Panc1 (cell line): ENCODE results near the gene GRP. TPM values are rescaled to one million over a fixed set of nuclear protein-coding genes. Genes with fewer than 3 reads are reported as not detected.

Experiments used
- ATAC-seq: fragments of 200-7000 bp; cut with Tn5 transposase; 2 replicates; pipeline ENCODE4 v1.9.1; 2020; ENCODE audit warnings: mild to moderate bottlenecking, moderate library complexity
- BruUV-seq: library from RNA; stranded (reverse); fragments of 400-500 nt; replicated peaks from 2 replicates; lab custom pipeline; 2021; lab: Mats Ljungman, UMichigan
- CTCF ChIA-PET: fragments of 300-600 bp; sonication (Branson Sonifier 250); formaldehyde crosslinking; loops from one replicate; lab custom pipeline; 2022; ENCODE audit warnings: antibody characterized with exemption; lab: Charles Lee
- POLR2A ChIA-PET: fragments of 300-600 bp; sonication (Branson Sonifier 250); formaldehyde crosslinking; loops from one replicate; lab custom pipeline; 2022; ENCODE audit warnings: antibody characterized with exemption; lab: Charles Lee
- DNase-seq: peaks from one replicate; pipeline ENCODE4 v3.0.0-alpha.2; 2010; ENCODE audit warnings: low read depth, low spot score
- H3K27ac ChIP-seq: 2 replicates; pipeline ENCODE4 v1.5.1; 2011; ENCODE audit warnings: mild to moderate bottlenecking, low read length, inconsistent platforms
- H3K27me3 ChIP-seq: fragments of 200-500 bp; sonication (Bioruptor generic); 2 replicates; pipeline ENCODE4 v1.6.0; 2014; ENCODE audit warnings: low read length, inconsistent platforms; ENCODE audit not compliant: control insufficient read depth, insufficient read depth
- H3K36me3 ChIP-seq: fragments of 200-500 bp; sonication (Bioruptor generic); 2 replicates; pipeline ENCODE4 v1.5.1; 2014; ENCODE audit warnings: inconsistent platforms, mild to moderate bottlenecking, low read length, moderate library complexity; ENCODE audit not compliant: control insufficient read depth, insufficient read depth
- H3K4me1 ChIP-seq: 2 replicates; pipeline ENCODE4 v1.5.1; 2011; ENCODE audit warnings: inconsistent platforms, mild to moderate bottlenecking, low read length, moderate library complexity; ENCODE audit not compliant: control insufficient read depth, insufficient read depth
- H3K4me3 ChIP-seq, 2 experiments: 2 replicates each; pipeline ENCODE4 v1.5.1; 2011 to 2012; ENCODE audit warnings: low read depth in 2 of 2, low read length in 2 of 2, mild to moderate bottlenecking in 2 of 2, inconsistent platforms in 1 of 2, moderate library complexity in 1 of 2
- H3K9me3 ChIP-seq: fragments of 200-500 bp; sonication (Bioruptor generic); 2 replicates; pipeline ENCODE4 v1.5.1; 2014; ENCODE audit warnings: low read depth, mild to moderate bottlenecking, inconsistent platforms, low read length, moderate library complexity; ENCODE audit not compliant: control insufficient read depth, insufficient read depth
- POLR2AphosphoS5 ChIP-seq: IDR thresholded peaks from 2 replicates; pipeline ENCODE4 v1.6.1; 2012; ENCODE audit warnings: mild to moderate bottlenecking, low read depth, low read length, moderate library complexity
- SIN3A ChIP-seq: IDR thresholded peaks from 2 replicates; pipeline ENCODE4 v1.6.1; 2012; ENCODE audit warnings: low read depth, mild to moderate bottlenecking, low read length, moderate library complexity, borderline replicate concordance; ENCODE audit not compliant: insufficient read depth
- TCF7L2 ChIP-seq: IDR thresholded peaks from 2 replicates; pipeline ENCODE4 v1.6.1; 2011; ENCODE audit warnings: mild to moderate bottlenecking, low read depth, low read length, inconsistent platforms
- in situ Hi-C: cut with HindIII; loops from 2 replicates; pipeline ENCODE4 v1.10.0; 2016; ENCODE audit warnings: low sequenced_read_pairs, low pct_unique_long_range_greater_than_20kb
- intact Hi-C: fragments of 100-400 bp; cut with micrococcal nuclease; formaldehyde crosslinking; loops from one replicate; pipeline ENCODE4 v1.10.0; 2022; ENCODE audit not compliant: unreplicated experiment
- total RNA-seq: library from RNA; stranded (reverse); gene quantifications from one replicate; pipeline ENCODE4 v1.2.1, GENCODE V29; 2021; ENCODE audit not compliant: unreplicated experiment
- TF ChIP-seq, protein P1 (sequence below), 2 experiments: IDR thresholded peaks; 2 replicates each; pipeline ENCODE4 v1.6.1; 2011 to 2012; ENCODE audit warnings: low read depth in 2 of 2, control low read depth in 1 of 2, low read length in 1 of 2, mild to moderate bottlenecking in 1 of 2, moderate library complexity in 1 of 2; ENCODE audit not compliant: insufficient read depth in 1 of 2
- TF ChIP-seq, protein P2 (sequence below): fragments of 450-650 bp; IDR thresholded peaks from 2 replicates; pipeline ENCODE4 v1.5.1; 2017; ENCODE audit warnings: mild to moderate bottlenecking

Gene GRP
- total RNA-seq, 1 experiment from 2014 or later, result not detected

DNA sequence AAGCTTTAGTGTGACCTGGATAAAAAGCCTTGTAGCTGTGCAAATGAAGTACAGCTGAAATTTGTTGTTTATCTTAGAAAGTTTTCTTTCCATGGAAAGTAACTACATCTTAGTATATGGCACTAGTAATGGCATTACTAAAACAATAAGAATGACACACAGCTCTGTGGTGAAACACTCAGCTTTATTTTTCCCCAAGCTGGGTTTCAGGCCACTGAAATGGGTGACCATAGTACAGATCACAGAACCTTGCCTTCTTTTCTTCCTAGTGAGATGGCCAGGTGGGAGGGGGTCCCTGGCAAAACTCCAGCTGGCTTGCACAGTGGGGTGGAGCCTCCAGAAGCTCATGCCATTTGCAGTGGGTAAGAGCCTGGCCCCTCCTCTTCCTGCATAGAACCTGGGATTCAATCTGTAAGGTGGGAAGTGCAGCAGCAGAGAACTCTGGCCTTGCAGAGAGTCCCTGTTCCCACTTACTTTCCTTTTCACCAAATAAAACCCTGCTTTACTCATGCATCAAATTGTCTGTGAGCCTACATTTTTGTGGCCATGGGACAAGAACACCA lies 17.6 kb upstream of the GRP start:
- DNase-seq (no peak), ATAC-seq (no peak)
- Histone ChIP-seq H3K4me1 (no peaks in the 10 kb centered on the region), H3K4me3 (no peak overlapping the region), H3K27ac (no peak overlapping the region), H3K36me3 (no peaks in the 10 kb centered on the region), H3K27me3 (no peaks in the 10 kb centered on the region; the same call in 1 of the 2 replicates), H3K9me3 (no peaks in the 10 kb centered on the region)
- no TSS peak for BruUV-seq
- in situ Hi-C loops, result no loop called here
- ChIA-PET POLR2A (no interaction called here), CTCF (no interaction called here)
- intact Hi-C loops, result no loop called here
- TF ChIP-seq, protein P1, sequence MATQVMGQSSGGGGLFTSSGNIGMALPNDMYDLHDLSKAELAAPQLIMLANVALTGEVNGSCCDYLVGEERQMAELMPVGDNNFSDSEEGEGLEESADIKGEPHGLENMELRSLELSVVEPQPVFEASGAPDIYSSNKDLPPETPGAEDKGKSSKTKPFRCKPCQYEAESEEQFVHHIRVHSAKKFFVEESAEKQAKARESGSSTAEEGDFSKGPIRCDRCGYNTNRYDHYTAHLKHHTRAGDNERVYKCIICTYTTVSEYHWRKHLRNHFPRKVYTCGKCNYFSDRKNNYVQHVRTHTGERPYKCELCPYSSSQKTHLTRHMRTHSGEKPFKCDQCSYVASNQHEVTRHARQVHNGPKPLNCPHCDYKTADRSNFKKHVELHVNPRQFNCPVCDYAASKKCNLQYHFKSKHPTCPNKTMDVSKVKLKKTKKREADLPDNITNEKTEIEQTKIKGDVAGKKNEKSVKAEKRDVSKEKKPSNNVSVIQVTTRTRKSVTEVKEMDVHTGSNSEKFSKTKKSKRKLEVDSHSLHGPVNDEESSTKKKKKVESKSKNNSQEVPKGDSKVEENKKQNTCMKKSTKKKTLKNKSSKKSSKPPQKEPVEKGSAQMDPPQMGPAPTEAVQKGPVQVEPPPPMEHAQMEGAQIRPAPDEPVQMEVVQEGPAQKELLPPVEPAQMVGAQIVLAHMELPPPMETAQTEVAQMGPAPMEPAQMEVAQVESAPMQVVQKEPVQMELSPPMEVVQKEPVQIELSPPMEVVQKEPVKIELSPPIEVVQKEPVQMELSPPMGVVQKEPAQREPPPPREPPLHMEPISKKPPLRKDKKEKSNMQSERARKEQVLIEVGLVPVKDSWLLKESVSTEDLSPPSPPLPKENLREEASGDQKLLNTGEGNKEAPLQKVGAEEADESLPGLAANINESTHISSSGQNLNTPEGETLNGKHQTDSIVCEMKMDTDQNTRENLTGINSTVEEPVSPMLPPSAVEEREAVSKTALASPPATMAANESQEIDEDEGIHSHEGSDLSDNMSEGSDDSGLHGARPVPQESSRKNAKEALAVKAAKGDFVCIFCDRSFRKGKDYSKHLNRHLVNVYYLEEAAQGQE (IDR thresholded peaks at IDR 0.05; ENCODE audit: insufficient read depth in 1 of 2, low read depth in 2 of 2, low read length in 1 of 2), result no peak
- TF ChIP-seq, protein P2, sequence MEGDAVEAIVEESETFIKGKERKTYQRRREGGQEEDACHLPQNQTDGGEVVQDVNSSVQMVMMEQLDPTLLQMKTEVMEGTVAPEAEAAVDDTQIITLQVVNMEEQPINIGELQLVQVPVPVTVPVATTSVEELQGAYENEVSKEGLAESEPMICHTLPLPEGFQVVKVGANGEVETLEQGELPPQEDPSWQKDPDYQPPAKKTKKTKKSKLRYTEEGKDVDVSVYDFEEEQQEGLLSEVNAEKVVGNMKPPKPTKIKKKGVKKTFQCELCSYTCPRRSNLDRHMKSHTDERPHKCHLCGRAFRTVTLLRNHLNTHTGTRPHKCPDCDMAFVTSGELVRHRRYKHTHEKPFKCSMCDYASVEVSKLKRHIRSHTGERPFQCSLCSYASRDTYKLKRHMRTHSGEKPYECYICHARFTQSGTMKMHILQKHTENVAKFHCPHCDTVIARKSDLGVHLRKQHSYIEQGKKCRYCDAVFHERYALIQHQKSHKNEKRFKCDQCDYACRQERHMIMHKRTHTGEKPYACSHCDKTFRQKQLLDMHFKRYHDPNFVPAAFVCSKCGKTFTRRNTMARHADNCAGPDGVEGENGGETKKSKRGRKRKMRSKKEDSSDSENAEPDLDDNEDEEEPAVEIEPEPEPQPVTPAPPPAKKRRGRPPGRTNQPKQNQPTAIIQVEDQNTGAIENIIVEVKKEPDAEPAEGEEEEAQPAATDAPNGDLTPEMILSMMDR, result no peak
- TF ChIP-seq TCF7L2 (no peak), POLR2AphosphoS5 (no peak), SIN3A (no peak)

GRCh38 chr18:59207506-59207905 lies 12.5 kb upstream of the GRP start:
- no peaks in the 10 kb centered on the region for H3K36me3 ChIP-seq
- H3K4me1 ChIP-seq, result no peaks in the 10 kb centered on the region
- intact Hi-C loops, result no loop called here
- CTCF ChIA-PET, result interaction anchor here (0.6 kb wide), 1 partner anchor 131 kb away, joined by 12 read pairs; no protein-coding TSS in a partner anchor
- TF ChIP-seq POLR2AphosphoS5, result no peak
- no peak for TF ChIP-seq SIN3A
- TF ChIP-seq, protein P1 (IDR thresholded peaks at IDR 0.05; ENCODE audit: insufficient read depth in 1 of 2, low read depth in 2 of 2, low read length in 1 of 2), result no peak
- TF ChIP-seq, protein P2, result no peak
- no peak for TF ChIP-seq TCF7L2
- in situ Hi-C loops, result no loop called here
- no peak for ATAC-seq
- H3K4me3 ChIP-seq, result no peak overlapping the region
- DNase-seq, result no peak
- BruUV-seq, result no TSS peak
- no peaks in the 10 kb centered on the region; the same call in 1 of the 2 replicates for H3K27me3 ChIP-seq
- no peak overlapping the region for H3K27ac ChIP-seq
- H3K9me3 ChIP-seq, result no peaks in the 10 kb centered on the region
- POLR2A ChIA-PET, result no interaction called here
